PC-9 (cell line): ENCODE data around the gene TMEM82. TPM values are rescaled to one million over a fixed set of nuclear protein-coding genes. Genes with fewer than 3 reads are reported as not detected.

Source experiments
- BruUV-seq: library from RNA; stranded (reverse); fragments of 400-500 nt; replicated peaks from 2 replicates; lab custom pipeline; 2021; lab: Mats Ljungman, UMichigan
- CTCF ChIA-PET: fragments of 300-600 bp; sonication (Branson Sonifier 250); formaldehyde crosslinking; loops from one replicate; lab custom pipeline; 2022; ENCODE audit warnings: antibody characterized with exemption; lab: Charles Lee
- POLR2A ChIA-PET: fragments of 300-600 bp; sonication (Branson Sonifier 250); formaldehyde crosslinking; loops from one replicate; lab custom pipeline; 2022; ENCODE audit warnings: antibody characterized with exemption; ENCODE audit not compliant: unreplicated experiment; lab: Charles Lee
- DNase-seq, 2 experiments: peaks; one replicate each; pipeline versions ENCODE4 v3.0.0 to v3.0.0-alpha.2; 2015 to 2022; ENCODE audit warnings: mixed read lengths in 1 of 2
- H2AFZ ChIP-seq: fragments of 200-600 bp; sonication (generic); 2 replicates; pipeline ENCODE4 v1.8.1; 2017; ENCODE audit warnings: antibody characterized with exemption
- H3F3A ChIP-seq: fragments of 200-600 bp; sonication (generic); 2 replicates; pipeline ENCODE4 v1.8.1; 2017; ENCODE audit warnings: antibody characterized with exemption, mild to moderate bottlenecking, low read depth; ENCODE audit not compliant: insufficient read depth
- H3K27ac ChIP-seq: fragments of 200-600 bp; sonication (generic); 2 replicates; pipeline ENCODE4 v1.6.1; 2016; ENCODE audit warnings: mixed run types
- H3K27me3 ChIP-seq: fragments of 200-600 bp; sonication (generic); 2 replicates; pipeline ENCODE4 v1.6.1; 2016; ENCODE audit warnings: low read depth, mixed run types; ENCODE audit not compliant: insufficient read depth
- H3K36me3 ChIP-seq: fragments of 200-600 bp; sonication (generic); 2 replicates; pipeline ENCODE4 v1.6.1; 2016; ENCODE audit warnings: low read depth, mixed run types
- H3K4me1 ChIP-seq: fragments of 200-600 bp; sonication (generic); replicated peaks from 2 replicates; pipeline ENCODE4 v1.6.1; 2016; ENCODE audit warnings: mixed run types; ENCODE audit not compliant: insufficient read depth
- H3K4me2 ChIP-seq: fragments of 200-600 bp; sonication (generic); 2 replicates; pipeline ENCODE4 v1.6.1; 2017; ENCODE audit warnings: mixed run types
- H3K4me3 ChIP-seq: fragments of 200-600 bp; sonication (generic); 2 replicates; pipeline ENCODE4 v1.6.1; 2016; ENCODE audit warnings: mixed run types
- H3K79me2 ChIP-seq: fragments of 200-600 bp; sonication (generic); 2 replicates; pipeline ENCODE4 v1.6.1; 2017; ENCODE audit warnings: low read depth, mixed run types
- H3K9me2 ChIP-seq: fragments of 200-600 bp; sonication (generic); 2 replicates; pipeline ENCODE4 v1.8.1; 2017; ENCODE audit warnings: mild to moderate bottlenecking; ENCODE audit not compliant: insufficient read depth
- H3K9me3 ChIP-seq: fragments of 200-600 bp; sonication (generic); 2 replicates; pipeline ENCODE4 v1.8.1; 2016; ENCODE audit warnings: low read depth; ENCODE audit not compliant: insufficient read depth
- H4K20me1 ChIP-seq: fragments of 200-600 bp; sonication (generic); 2 replicates; pipeline ENCODE4 v1.8.1; 2017; ENCODE audit not compliant: insufficient read depth
- CTCF ChIP-seq: fragments of 200-600 bp; sonication (generic); conservative IDR thresholded peaks from 2 replicates; pipeline ENCODE4 v1.6.1; 2017; ENCODE audit warnings: mixed run types, antibody characterized with exemption, mild to moderate bottlenecking, moderate library complexity
- EZH2 ChIP-seq: fragments of 200-600 bp; sonication (generic); IDR thresholded peaks from 2 replicates; pipeline ENCODE4 v1.8.0; 2017; ENCODE audit warnings: antibody characterized with exemption, low read depth
- intact Hi-C: fragments of 100-400 bp; cut with micrococcal nuclease; formaldehyde crosslinking; loops from one replicate; pipeline ENCODE4 v1.10.0; 2022; ENCODE audit not compliant: unreplicated experiment
- total RNA-seq: library from RNA; stranded (reverse); gene quantifications from 2 replicates; pipeline ENCODE4 v1.2.3, GENCODE V29; 2021

TMEM82 gene
- total RNA-seq, 1 experiment from 2014 or later, result not detected

GRCh38 chr1:15777909-15778707 lies 35.8 kb downstream of the TMEM82 start:
- Histone ChIP-seq H3K4me2 (no peak overlapping the region), H3K27ac (no peak overlapping the region), H3K9me3 (no peaks in the 10 kb centered on the region), H2AFZ (no peak overlapping the region), H4K20me1 (no peaks in the 10 kb centered on the region), H3K36me3 (no peaks in the 10 kb centered on the region), H3F3A (peaks cover 38% of the 10 kb centered on the region), H3K79me2 (no peaks in the 10 kb centered on the region), H3K9me2 (no peaks in the 10 kb centered on the region), H3K27me3 (no peaks in the 10 kb centered on the region), H3K4me1 (peaks cover 28% of the 10 kb centered on the region), H3K4me3 (no peak overlapping the region)
- TF ChIP-seq CTCF, result no peak
- no peak for TF ChIP-seq EZH2
- no TSS peak for BruUV-seq
- ChIA-PET POLR2A (interaction anchor here (0.5 kb wide), 1 partner anchor 160 kb away, joined by 15 read pairs; no protein-coding TSS in a partner anchor), CTCF (interaction anchor here (1.1 kb wide), 1 partner anchor 18 kb away, joined by 4 read pairs; no protein-coding TSS in a partner anchor)
- intact Hi-C loops, result no loop called here
- DNase-seq, result no peak

GRCh38 chr1:15785683-15786082 lies 43.4 kb downstream of the TMEM82 start:
- Histone ChIP-seq H2AFZ (no peak overlapping the region), H3F3A (peaks cover 34% of the 10 kb centered on the region), H3K9me2 (no peaks in the 10 kb centered on the region), H3K36me3 (no peaks in the 10 kb centered on the region), H3K4me1 (peaks cover 41% of the 10 kb centered on the region), H3K4me2 (no peak overlapping the region), H4K20me1 (no peaks in the 10 kb centered on the region), H3K9me3 (no peaks in the 10 kb centered on the region), H3K27ac (no peak overlapping the region), H3K79me2 (no peaks in the 10 kb centered on the region), H3K4me3 (no peak overlapping the region), H3K27me3 (no peaks in the 10 kb centered on the region)
- no TSS peak for BruUV-seq
- ChIA-PET POLR2A (no interaction called here), CTCF (no interaction called here)
- DNase-seq, result no peak
- intact Hi-C loops, result no loop called here
- TF ChIP-seq EZH2 (no peak), CTCF (no peak)

DNA sequence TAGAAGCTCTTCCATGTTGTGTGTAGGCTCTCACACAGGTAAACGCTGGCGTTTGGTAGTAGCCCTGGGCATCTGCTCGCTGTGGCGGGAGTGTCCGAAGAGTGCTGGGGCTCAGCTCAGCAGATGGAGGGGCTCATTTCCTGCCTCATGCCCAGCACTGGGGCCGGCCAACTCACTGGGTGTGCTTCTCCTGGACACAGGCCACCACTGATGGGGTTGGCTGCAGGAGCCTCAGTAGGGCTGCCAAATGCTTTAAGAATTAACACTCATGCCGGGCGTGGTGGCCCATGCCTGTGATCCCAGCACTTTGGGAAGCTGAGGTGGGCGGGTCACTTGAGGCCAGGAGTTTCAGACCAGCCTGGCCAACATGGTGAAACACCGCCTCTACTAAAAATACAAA lies 44.3 kb downstream of the TMEM82 start:
- Histone ChIP-seq H3K4me1 (peaks cover 33% of the 10 kb centered on the region), H3F3A (peaks cover 25% of the 10 kb centered on the region), H2AFZ (no peak overlapping the region), H3K9me2 (no peaks in the 10 kb centered on the region), H4K20me1 (no peaks in the 10 kb centered on the region), H3K27me3 (no peaks in the 10 kb centered on the region), H3K79me2 (no peaks in the 10 kb centered on the region), H3K9me3 (no peaks in the 10 kb centered on the region), H3K4me2 (peak overlapping the region; percentile 38; the same call in 1 of the 2 replicates), H3K4me3 (no peak overlapping the region), H3K36me3 (no peaks in the 10 kb centered on the region), H3K27ac (peak overlapping the region; percentile 74; the same call in 1 of the 2 replicates)
- TF ChIP-seq EZH2 (no peak), CTCF (no peak)
- POLR2A ChIA-PET, result interaction anchor here (0.7 to 1.1 kb wide), 2 partner anchors 48 to 90 kb away, joined by 3 to 5 read pairs; no protein-coding TSS in a partner anchor
- no TSS peak for BruUV-seq
- intact Hi-C loops, result no loop called here
- DNase-seq, result peak in 1 of 2 experiments; percentile 61
- CTCF ChIA-PET, result interaction anchor here (0.6 kb wide), 1 partner anchor 62 kb away, joined by 3 read pairs; no protein-coding TSS in a partner anchor
